NK-92 treated with Interleukin-12 subunit alpha and Interleukin-12 subunit beta, amount 100 ng/mL, for 24 hours (cell line): Measurements from ENCODE around the gene HOXA6.
A peak's percentile ranks its signal among the peaks of the same experiment; 100 is the strongest.

Experiments
- DNase-seq: peaks from one replicate; lab custom pipeline; 2025; lab: John Stamatoyannopoulos, UW

HOXA6 gene

GRCh38 chr7:27137640-27138315 is 9.8 kb downstream of the HOXA6 start:
- DNase-seq: no peak

GRCh38 chr7:27134392-27134791 is 13.2 kb downstream of the HOXA6 start:
- no peak for DNase-seq

- DNase-seq: no peak
These were observed 14.0 kb downstream of the HOXA6 start for GRCh38 chr7:27133409-27134231.

GRCh38 chr7:27132978-27133377 is 14.6 kb downstream of the HOXA6 start:
- DNase-seq: no peak

- no peak for DNase-seq
These were observed 15.4 kb downstream of the HOXA6 start for GRCh38 chr7:27132214-27132613.

GRCh38 chr7:27131390-27131819 is 16.2 kb downstream of the HOXA6 start:
- DNase-seq: no peak

- DNase-seq: peak; percentile 78
These were observed 16.8 kb downstream of the HOXA6 start, which contains the start of gene HOXA4 for GRCh38 chr7:27130540-27131389. Gene HOXA4, minus strand, starts transcription at chr7:27130757. Its CDS starts 24 bp downstream, at chr7:27130733.

- no peak for DNase-seq
These were observed 17.6 kb downstream of the HOXA6 start for GRCh38 chr7:27129729-27130539.

GRCh38 chr7:27128776-27129728 is 18.5 kb downstream of the HOXA6 start:
- DNase-seq: no peak

GRCh38 chr7:27128034-27128433 is 19.5 kb downstream of the HOXA6 start:
- DNase-seq: no peak

- DNase-seq: no peak
These were observed 20.8 kb downstream of the HOXA6 start for GRCh38 chr7:27126596-27127327.

- no peak for DNase-seq
These were observed 21.6 kb downstream of the HOXA6 start for GRCh38 chr7:27125986-27126394.

- DNase-seq: no peak
These were observed 22.5 kb downstream of the HOXA6 start for GRCh38 chr7:27124902-27125689.

GRCh38 chr7:27124096-27124901 is 23.3 kb downstream of the HOXA6 start:
- DNase-seq: no peak

- no peak for DNase-seq
These were observed 24.0 kb downstream of the HOXA6 start for GRCh38 chr7:27123477-27124053.

GRCh38 chr7:27123007-27123476 is 24.5 kb downstream of the HOXA6 start:
- no peak for DNase-seq
